GM21619 (cell line): ENCODE data around the gene PRKAA1.

Experiments used
- ATAC-seq: cut with Tn5 transposase; IDR thresholded peaks from one replicate; pipeline ENCODE4 v1.9.1; 2021; ENCODE audit not compliant: unreplicated experiment

The PRKAA1 gene

DNA sequence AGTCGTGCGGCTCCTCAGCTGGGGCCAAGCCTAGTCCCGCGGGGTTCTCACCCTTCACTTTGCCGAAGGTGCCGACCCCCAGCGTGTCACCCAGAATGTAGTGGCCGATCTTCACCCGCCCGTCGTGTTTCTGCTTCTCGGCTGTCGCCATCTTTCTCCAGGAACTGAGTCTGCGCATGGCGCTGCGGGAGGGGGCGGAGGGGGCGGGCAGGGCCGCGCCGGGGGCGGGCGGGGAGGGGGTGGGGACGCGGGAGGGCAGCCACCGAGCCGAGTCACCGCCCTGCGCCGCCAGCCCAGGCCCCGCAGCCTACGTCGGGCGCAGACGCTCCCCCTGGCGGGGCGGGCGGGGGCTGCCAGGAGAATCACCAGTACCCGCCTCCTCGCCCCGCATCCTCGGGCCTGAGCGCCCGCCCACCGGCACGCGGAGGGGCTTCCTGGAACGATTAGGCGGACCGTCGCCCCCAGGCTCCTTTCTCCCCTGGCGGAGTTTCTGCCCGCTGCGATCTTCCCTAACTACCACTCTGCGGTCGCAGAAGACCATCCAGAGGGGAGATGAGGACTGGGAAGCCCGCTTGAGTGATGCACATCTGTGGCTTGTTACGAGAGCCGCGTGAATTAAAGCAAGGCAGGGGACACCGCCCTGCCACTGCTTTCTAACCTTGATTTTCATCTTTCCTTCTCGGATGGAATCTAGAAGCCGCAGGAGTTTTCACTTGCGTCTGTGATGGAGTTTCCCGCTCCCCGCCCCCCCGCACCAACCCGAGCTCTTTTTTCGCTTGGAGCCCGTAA is at the start of gene PRKAA1:
Gene PRKAA1, minus strand, starts transcription at position 363 of the 789 bp plus-strand sequence. Its CDS starts 185 bp downstream, at position 178.
- ATAC-seq = peak; percentile 94

DNA sequence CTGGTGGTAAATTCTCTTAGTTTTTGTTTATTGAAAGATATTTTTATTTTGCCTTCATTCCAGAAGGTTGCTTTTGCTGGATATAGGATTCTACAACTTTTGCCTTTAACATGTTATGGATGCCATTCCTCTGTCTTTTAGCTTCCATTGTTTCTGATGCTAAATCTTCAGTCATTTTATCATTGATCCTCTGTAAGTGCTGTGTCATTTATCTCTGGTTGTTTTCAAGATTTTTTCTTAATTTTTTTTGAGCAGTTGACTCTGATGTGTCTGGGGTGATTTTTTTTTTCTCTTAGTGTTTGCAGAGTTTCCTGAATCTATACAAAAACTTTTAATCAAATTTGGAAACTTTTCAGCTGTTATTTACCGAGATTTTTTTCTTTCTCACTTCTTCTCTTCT is 49.4 kb upstream of the PRKAA1 start:
- no peak for ATAC-seq

DNA sequence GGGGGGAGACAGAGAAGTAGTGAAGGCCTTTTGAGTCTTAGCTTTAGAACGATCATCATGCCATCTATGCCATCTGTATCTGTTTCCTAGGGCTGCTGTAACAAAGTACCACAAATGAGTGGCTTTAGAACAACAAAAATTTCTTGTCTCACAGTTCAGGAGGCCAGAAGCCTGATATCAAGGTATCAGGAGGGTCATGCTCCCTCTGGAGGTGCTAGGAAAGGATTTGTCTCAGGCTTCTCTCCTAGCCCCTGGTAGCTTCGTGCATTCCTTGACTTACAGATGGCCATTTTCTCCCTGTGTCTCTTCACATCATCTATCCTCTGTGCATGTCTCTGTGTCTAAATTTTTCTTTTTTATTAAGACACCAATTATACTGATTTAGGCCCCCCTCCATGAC is 48.2 kb upstream of the PRKAA1 start:
- ATAC-seq = no peak

DNA sequence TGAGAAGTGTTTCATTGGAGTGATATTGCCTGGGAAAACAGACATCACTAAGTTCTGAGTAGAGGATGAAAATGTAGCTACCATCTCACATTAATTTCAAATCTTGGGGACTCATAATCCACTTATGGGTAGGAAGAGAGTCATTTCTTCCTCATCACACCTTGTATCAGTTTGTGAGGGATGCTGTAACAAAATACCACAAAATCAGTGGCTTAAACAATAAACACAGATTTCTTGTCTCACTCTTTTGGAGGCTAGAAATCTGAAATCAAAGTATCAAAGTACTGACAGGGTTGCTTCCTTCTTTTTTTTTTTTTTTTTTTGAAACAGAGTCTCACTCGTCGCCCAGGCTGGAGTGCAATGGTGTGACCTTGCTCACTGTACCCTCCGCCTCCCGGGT is 46.4 kb upstream of the PRKAA1 start:
- no peak for ATAC-seq

DNA sequence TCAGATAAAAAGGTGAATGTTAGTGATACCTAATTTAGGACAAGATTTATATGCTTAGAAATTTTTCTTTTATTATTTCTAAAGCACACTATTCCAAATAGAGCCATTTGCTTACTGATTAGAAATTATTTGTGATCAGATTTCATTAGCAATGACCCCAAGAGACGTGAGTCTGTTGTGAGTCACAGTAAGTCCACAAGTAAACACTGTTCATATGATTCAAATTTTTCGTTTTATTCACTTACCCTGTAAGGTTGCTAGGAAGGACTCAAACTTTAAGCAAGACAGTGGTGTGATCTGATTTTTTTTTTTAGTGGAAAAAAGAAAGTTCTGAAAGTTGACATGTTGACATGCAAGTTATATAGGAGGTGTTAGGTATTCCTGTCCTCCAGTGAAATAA is 44.2 kb upstream of the PRKAA1 start:
- no peak for ATAC-seq

DNA sequence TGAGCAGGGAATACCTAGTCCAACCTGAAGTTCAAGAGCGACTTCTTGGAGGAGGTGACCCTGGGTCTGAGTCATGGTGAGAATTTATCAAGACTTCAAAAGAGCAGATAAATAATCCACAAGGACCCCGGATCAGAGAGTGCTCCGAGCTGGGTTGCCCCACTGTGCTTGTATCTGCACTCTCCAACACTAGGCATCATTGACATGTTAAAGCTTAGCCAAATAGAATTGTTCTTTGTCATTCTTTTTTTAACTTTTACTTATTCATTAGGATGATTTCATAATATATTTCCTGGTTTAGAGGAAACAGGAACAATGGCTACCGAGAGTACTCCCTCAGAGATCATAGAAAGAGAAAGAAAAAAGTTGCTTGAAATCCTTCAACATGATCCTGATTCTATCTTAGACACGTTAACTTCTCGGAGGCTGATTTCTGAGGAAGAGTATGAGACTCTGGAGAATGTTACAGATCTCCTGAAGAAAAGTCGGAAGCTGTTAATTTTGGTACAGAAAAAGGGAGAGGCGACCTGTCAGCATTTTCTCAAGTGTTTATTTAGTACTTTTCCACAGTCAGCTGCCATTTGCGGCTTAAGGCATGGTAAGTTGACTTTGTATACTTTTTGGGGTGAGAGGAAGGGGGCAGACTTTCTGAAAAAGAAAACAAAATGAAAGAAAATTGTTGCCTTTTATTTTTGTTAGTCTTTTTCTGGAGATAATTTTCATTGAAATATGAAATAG is 43.1 kb upstream of the PRKAA1 start, which contains the start of gene CARD6:
Gene CARD6, plus strand, starts transcription at position 300 of the 738 bp plus-strand sequence. Its CDS starts 16 bp downstream, at position 316.
- ATAC-seq = peak; percentile 60

DNA sequence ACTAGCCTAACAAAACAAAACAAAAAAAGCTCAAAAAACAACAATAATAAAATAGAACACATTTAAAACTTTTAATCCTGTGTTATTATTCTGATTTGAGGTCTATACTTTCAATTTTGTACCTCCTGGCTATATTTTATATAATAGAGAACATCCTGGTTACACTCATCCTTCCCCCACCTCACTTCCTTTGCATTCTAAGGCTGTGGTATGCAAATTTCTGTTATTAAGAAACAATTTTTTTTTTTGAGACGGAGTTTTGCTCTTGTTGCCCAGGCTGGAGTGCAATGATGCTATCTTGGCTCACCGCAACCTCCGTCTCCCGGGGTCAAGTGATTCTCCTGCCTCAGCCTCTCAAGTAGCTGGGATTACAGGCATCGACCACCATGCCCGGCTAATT is 39.9 kb upstream of the PRKAA1 start:
- ATAC-seq = no peak

DNA sequence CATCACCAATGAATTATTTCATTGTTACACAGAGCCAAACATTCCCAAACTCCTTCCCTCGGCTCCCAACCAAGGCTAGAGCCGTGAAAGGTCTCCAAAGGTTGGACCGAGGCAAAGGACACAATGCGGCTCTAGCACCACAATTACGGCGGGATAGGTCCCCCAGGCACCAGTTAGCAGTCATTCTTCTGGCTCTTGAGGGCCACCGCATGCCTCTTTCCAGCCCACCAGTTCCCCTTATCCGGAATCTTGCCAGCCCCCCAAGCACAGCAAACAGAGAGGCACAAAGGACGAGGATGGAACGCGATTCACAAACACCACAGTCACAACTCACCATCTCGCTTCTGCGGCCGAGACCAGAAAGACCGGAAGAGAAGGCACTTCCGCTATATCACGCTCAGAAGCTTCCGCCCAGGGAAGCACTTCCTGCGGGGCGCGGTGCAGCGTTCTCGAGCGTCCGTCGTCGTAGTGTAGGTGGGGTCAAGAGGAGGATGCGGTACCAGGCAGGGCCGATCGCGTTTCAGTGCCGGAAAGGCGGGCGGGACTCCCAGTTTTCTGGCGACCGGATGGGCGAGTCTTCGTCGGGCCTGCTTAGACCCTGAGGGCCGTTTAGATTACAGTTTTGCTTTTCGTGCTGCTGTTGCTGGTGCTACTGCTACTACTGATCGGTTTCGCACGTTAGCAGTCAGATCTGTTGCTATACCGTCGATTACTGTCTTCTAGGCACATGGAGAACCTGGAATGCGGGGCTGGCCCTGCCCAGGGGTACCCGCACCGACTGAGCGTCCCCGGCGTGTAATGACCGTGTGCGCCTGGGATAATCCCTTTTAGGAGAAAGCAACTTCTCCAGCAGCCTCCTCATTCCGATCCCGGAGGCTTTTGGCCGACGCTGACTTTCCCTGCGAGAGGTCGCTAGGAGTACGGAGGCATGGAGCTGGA is 36.9 kb upstream of the PRKAA1 start, which contains the start of gene RPL37:
Gene RPL37, minus strand, starts transcription at position 374 of the 939 bp plus-strand sequence. Its CDS starts 37 bp downstream, at position 337.
- peak; percentile 96 for ATAC-seq

DNA sequence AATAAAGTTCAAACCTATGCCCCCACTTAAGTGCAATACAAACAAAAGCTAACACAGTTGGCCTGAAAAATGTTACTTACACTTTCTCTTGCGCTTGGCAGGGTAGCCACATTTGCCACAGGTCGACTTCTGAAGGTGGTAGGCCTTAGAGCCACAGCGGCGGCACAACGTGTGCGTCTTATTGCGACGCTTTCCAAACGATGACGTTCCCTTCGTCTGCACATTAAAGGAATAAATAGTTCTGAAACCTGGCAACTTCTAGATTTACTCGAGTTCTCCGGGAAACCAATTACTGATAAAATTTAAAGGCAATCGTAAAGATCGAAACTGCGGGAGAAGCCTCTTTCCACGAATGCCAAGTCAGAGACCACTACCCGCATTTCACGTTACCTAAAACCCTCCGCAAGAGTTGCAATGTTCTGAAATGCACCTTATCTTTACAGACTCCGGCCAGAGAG is 36.2 kb upstream of the PRKAA1 start:
- ATAC-seq = no peak

DNA sequence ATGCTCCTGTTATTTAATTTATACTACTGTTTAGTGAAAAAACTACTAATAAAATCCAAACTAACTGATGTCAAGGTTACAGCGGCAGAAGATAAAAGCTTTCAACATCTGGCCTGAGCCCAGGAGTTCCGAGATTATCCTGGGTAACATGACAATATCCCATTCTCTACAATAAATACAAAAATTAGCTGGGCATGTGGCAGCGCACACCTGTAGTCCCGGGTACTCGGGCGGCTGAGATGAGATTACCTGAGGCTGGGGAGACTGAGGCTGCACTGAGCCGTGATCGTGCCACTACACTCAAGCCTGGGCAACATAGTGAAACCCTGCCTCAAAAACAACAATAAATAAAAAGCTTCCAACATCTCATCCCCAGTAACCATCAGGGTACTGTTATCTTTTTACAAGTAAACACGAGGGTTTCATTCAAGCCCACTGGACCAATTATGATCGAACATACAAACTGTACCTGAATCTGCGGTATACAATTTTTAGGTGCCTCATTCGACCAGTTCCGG is 35.6 kb upstream of the PRKAA1 start:
- ATAC-seq = no peak

DNA sequence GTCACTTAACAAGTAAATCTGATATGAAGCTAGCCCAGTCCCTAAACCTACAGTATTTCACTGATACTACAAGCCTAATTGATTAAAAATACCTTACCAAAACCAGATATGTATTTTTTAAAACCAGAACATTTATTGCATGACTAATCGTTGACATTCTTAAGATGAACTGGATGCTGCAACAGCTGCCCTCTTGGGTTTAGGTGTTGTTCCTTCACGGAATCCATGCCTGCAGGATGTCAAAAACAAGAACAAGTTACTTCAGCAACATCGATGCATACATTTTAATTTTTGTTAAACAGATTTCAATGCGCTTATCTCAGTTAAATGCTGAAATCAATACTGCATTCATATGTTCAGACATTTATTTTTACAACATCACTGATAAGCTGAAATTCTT is 34.2 kb upstream of the PRKAA1 start:
- ATAC-seq = no peak

DNA sequence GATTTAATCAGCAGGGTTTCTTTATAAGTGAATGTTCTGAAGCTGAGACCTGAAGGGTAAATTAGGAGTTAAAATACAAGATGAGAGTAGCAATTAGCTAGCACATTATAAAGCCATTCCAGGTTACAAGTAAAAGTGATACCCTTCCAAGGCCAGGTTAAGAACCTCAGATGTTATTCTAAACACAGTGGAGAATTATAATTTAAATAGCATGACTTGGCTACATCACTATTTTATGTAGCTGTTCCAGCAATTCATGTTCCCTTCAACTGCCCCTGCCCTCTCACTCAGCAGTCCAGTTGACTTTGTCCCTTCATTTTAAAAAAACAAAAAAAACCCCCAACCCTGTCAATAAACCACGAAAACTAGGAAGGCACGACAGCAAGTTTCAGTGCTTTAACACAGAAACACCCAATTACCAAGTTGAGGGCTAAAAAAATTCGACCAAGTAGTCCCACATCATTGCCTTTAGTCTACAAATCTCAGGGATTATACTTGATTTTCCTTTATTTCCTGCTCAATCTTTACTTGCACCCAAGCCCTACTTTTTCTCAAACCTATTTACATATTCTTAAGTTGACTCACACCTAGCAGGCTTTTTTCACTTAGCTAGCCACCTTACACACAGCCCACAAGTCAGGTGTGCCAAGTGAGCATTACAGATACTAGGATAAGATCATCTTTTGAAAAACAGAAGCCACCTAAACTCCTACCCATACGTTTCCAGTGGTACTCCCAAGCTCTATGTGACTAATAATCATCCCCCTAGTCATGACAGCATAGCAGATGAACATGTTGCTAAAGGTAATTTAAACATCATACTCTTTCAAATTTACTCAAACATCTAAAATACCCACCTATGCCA is 33.4 kb upstream of the PRKAA1 start:
- peak; percentile 20 for ATAC-seq

DNA sequence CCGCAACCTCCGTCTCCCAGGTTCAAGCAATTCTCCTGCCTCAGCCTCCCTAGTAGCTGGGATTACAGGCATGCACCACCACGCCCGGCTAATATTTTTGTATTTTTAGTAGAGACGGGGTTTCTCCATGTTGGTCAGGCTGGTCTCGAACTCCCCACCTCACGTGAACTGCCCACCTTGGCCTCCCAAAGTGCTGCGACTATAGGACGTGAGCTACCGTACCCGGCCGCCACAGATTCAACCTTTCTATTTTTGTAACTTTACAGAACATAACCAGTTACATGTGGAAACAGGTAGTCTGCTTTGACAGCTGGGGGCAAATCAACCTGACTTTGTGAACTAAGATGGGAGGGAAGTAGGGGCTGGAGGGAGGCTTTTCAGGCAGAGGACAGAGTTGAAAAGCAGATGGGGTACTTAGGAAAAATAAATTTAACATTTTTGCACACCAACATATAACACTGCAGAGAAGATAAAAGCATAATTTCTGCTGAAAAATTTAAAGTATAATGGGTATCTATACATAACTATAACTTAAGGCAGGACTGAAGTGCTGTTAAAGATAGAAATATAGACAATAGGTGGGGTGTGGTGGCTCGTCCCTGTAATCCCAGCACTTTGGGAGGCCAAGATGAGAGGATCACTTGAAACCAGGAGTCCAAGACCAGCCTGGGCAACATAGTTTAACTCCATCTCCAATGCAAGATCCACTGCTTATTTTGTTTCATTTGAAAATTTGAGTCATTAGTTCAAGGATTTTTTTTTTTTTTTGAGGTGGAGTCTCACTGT is 31.8 kb upstream of the PRKAA1 start:
- no peak for ATAC-seq

DNA sequence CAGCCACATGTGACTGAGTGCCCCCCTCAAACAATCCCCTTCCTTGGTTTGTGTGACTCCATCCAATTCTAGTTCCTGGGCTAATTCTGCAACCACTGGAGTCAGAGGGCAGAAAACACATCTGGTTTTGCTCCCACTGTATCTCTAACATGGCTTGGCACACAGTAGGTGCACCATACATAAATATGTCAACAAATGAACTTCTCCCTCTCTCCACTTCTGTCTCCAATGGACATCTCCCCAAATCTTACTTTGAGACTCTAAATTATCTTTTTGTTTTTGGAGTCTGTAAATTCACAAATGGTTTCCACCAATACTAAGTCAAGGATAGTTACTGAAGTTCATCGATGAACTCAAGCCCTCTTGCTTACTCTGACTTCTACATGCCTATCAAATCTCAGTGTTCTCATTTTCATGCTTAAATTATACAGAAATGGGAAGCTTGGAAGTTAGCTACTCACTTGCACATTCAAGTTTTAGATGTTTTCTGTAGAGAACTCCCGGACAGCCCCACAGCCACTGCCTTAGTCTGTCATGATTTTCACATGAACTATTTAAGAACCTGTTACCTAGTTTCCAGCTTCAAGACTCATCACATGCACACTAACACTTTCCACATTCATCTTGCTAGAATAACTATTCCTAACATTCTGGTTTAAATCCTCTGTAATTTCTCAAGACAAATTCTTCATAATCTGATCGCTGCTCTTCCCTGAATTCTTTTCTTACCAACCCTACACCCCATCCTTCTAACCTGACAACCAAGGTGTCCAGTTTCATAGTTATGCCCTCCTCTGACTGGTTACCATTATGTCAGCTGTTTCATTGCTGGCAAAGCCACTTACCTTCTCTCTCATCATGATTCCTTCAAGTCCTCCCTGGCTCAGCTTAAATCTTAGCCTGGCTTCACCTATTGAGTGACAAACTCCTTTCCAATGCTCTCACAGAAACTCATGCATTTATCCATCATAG is 30.8 kb upstream of the PRKAA1 start:
- ATAC-seq = no peak

DNA sequence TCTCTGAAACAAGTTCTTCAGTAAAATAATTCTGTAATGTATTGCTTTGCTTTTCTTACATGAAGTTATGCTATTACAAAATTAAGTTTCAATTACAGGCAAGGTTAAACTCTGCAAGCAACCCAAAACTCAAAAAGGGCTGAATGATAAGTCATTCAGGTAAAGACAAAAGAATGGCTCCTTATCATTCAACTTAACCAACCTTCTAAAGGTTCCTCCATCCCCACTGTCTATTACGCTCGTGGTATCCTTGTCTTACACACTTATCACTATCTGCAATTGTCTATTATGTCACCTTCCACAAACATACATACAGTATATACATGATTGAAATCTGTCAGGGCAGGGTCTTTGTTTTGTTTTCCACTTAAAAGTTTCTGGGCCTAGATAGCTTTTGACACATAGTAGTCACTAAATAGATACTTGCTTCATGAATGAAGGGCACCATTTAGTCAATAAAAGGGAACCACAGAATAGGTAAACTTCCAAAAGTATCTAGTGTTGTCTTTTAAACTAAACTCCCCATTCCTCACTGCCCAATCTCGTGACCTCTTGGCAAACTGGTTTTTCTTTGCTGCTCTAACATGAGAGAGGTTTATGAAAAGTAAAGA is 30.0 kb upstream of the PRKAA1 start:
- no peak for ATAC-seq

DNA sequence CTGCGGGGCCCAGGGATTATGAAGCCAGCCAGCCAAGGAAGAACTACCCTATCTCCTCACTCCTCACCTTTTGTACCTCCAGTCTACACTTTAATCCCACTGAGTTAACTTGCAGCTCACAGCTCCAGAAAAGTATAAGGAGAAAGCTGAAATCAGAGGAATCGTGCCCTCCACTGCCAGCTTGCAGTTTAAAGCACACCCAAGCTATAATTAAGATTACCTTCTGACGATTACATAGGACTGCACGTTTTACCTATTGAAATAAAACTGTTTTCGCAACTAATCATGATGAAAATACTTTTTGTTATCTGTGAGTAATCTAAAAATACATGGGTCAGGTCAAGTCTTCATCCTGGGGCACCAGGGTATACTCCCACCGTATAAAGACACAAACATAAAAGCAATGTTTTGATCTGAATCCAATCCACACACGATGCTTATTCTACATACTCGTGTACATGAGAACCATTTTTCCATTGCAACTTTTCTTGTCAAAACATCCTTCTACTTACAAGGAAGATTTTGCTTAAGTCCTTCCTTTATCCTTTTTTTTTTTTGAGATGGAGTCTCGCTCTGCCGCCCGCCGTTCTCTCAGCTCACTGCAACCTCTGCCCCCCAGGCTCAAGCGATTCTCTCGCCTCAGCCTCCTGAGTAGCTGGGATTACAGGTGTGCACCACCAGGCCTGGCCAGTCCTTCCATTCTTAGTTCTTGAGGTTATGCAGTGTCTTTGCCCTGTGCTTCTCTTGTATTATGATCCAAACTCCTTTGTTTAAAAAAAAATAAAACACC is 29.2 kb upstream of the PRKAA1 start:
- ATAC-seq = no peak
